GM19397 (cell line): ENCODE data around the gene LGR4.
A peak's percentile ranks its signal among the peaks of the same experiment; 100 is the strongest.
"Not testable (repeated sequence)": the region's sequence is repeated elsewhere in the genome, so short reads cannot be mapped to it uniquely, and the experiment has no call there.

Experiments used
- ATAC-seq: cut with Tn5 transposase; IDR thresholded peaks from one replicate; pipeline ENCODE4 v1.9.1; 2021; ENCODE audit warnings: mild to moderate bottlenecking, moderate library complexity; ENCODE audit not compliant: unreplicated experiment

LGR4 gene, protein sequence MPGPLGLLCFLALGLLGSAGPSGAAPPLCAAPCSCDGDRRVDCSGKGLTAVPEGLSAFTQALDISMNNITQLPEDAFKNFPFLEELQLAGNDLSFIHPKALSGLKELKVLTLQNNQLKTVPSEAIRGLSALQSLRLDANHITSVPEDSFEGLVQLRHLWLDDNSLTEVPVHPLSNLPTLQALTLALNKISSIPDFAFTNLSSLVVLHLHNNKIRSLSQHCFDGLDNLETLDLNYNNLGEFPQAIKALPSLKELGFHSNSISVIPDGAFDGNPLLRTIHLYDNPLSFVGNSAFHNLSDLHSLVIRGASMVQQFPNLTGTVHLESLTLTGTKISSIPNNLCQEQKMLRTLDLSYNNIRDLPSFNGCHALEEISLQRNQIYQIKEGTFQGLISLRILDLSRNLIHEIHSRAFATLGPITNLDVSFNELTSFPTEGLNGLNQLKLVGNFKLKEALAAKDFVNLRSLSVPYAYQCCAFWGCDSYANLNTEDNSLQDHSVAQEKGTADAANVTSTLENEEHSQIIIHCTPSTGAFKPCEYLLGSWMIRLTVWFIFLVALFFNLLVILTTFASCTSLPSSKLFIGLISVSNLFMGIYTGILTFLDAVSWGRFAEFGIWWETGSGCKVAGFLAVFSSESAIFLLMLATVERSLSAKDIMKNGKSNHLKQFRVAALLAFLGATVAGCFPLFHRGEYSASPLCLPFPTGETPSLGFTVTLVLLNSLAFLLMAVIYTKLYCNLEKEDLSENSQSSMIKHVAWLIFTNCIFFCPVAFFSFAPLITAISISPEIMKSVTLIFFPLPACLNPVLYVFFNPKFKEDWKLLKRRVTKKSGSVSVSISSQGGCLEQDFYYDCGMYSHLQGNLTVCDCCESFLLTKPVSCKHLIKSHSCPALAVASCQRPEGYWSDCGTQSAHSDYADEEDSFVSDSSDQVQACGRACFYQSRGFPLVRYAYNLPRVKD

DNA sequence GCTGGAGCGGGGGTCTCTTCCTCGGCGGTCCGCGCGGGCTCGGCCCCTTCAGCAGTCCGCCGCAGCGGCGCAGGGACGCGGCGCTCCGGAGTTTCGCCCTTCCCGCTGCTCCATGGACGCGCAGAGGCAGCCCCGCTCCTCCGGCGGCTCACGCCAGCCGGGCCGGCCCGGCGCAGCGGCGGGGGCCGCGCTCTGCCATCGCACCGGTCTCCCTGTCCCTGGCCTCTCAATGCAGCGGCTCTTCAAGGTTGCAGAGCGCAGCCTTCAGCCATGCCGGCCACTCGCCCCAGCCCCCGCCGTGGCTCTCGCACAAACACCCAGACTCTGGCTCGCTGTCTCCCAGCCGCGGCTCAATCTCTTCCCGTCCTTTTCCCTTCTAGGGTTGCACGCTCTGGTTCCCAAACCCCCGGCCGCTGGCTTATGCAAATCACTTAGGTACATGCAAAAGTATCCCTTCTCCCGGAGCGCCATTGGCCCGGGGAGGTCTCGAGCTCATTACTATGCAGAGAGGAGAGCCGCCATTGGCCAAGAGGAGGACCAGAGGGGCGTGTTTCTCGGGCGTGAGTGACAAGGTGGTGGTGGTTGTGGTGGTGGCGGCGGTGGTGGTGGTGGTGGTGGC is at the start of gene LGR4:
LGR4 (minus strand) TSS at position 393 of the 619 bp plus-strand sequence. CDS start 488 bp downstream, outside the sequence.
- peak; percentile 71 for ATAC-seq

GRCh38 chr11:27520226-27520625 is 47.6 kb upstream of the LGR4 start:
- ATAC-seq: no peak

DNA sequence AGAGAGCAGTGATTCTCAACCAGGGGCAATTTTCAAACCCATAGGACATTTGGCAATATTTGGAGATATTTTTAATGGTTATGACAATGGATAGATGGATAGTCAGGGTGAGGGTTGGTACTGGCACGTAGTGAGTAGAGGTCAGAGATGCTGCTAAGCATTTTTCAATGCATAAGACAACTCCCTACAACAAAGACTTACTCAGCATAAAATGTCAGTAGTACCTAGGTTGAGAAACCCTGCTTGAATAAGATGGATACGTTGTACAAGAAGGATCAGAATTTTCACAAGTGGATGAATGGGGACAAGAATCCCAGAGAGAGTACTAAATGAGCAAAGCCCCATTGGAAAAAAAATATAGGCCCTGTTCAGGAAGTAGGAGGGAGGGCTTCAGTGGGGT is 45.9 kb upstream of the LGR4 start:
- no peak for ATAC-seq

DNA sequence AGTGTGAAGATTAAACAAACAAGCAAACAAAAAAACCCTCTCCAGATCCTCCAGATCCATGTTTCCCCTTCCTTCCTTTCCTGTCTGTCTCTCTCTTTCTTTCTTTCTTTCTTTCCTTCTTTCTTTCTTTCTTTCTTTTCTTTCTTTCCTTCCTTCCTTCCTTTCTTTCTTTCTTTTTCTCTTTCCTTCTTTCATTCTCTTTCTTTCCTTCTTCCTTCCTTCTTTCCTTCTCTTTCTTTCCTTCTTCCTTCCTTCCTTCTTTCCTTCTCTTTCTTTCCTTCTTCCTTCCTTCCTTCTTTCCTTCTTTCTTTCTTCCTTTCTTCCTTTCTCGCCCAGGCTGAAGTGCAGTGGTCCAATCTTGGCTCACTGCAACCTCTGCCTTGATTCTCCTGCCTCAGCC is 44.9 kb upstream of the LGR4 start:
- not testable (repeated sequence) for ATAC-seq

DNA sequence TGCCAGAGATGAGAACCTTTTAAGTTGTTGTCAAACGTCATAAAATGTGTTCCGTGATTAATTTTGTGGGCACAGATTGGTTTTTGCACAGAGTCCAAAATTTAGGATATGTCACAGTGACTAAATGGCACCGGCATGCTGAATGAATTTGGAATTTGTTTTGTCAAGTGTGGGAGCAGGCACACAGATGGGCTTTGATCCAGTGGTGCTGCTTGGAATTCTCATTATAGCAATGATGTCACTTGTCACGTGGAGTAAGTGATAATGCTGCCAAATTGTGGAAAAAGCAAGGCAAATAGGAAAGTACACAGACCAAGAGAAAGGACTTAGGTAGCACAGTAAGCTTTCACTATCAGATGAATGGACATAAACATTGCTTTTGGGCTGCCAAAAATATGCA is 42.0 kb upstream of the LGR4 start:
- ATAC-seq: no peak

DNA sequence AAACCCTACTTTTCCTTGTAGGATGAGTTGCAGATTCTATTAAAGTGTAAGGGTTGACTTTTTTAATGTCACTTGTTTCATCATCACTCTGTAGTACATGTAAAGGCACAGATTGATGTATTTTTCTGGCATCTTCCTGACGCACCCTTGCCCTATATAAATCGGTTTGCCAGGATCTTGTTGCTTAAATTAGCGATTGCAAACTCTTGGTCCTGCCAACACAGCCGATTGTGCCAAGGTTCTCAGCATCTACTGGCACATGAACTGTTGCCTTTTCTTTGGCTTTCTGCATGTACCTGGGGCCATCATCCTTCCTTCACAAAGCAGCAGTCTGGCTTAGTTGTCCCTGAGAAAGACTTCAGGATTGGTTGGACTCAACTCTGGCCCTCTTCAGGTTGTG is 41.5 kb upstream of the LGR4 start:
- ATAC-seq: no peak

DNA sequence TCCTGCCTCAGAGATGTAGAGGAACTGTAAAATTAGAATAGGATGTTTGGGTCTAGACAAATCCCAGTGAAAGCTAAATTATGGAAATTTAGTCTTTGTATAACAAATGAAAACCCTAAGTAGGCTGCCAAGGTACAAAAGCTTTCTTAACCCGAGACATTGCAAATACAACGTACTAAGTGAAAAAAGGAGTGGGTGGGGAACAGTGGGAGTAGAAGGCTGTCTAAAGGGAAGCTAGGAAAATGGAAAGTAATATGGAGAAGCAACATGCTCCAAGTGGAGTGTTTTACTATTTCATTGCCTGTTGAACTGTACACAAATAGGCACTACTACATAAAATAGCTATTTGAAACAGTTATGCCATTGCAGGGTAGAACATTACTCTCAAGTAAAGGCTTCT is 40.8 kb upstream of the LGR4 start:
- no peak for ATAC-seq

DNA sequence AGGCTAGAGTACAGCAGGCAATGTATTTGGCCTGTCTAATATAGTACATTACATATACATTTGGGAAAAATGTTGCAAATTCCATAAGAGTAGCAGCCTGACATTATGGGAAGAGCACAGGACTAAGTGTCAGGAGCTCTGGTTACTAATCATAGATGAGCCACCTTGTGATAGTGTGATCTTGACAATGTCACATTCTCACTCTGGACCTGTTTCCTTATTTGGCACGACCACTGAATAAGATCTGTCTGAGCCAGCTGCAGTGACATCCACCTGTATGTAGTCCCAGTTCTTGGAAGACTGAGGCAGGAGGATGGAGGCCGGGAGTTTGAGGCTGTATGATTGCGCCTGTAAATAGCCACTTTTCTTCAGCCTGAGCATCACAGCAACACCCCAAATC is 39.6 kb upstream of the LGR4 start:
- no peak for ATAC-seq

DNA sequence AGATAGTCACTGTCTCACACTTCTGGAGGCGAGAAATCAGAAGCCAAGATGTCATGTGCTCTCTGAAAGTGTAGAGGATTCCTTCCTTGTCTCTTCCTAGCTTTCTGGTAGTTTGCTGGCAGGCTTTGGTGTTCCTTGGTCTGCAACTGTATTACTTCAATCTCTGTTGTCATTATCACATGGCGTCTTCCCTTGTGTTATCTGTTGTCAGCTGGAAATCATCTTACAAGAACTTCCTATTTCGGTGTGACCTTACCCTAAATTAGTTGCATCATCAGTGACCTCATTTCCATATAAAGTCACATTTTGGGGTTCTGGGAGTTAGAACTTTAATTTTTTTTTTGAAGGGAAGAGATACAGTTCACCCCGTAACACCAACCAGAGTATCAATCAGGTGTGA is 37.3 kb upstream of the LGR4 start:
- no peak for ATAC-seq

- no peak for ATAC-seq
Observed at GRCh38 chr11:27507557-27508322, 35.1 kb upstream of the LGR4 start.

GRCh38 chr11:27506200-27507182 is 33.9 kb upstream of the LGR4 start, which contains the start of gene LIN7C:
LIN7C (minus strand) TSS chr11:27506769; CDS start chr11:27506752, 17 bp downstream.
- peak; percentile 96 for ATAC-seq

GRCh38 chr11:27505781-27506180 is 33.2 kb upstream of the LGR4 start:
- ATAC-seq: no peak

DNA sequence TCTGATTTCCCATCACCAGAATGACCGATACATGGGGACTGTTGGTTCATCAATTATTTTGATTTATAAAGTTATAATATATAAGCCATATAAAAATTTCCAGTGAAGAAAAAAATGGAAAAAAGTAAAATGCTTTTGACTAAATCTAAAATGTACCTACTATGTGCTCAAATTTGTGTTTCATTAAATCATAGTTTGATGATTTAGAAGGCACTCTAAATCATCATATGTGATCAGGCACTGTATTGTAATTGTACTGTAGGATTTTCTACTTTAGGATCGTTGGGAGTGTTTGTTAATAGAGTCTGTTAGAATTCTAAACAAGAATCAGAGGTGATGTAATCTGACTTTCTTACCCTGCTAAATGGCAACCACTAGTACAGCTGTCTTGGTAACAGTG is 31.6 kb upstream of the LGR4 start:
- no peak for ATAC-seq

GRCh38 chr11:27501100-27501499 is 28.5 kb upstream of the LGR4 start:
- no peak for ATAC-seq

DNA sequence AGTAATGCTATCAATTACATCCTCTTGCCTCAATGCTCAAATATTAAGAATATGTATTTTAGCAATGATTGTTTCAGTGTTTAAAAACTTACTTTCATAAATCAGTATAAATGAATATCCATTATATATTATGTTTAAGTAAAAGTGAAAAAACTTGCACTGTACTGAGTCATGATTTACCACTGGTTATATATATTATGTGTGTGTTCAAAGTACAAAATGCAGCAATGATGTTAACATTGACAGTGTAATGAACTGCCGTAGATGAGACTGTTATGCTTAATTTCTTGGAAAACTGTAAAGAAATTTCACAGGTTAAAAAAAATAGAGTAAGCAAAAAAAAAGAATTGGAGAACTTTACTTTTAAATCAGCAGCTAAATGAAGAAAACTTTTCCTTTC is 25.3 kb upstream of the LGR4 start:
- no peak for ATAC-seq

GRCh38 chr11:27497284-27497866 is 24.8 kb upstream of the LGR4 start:
- ATAC-seq: no peak

DNA sequence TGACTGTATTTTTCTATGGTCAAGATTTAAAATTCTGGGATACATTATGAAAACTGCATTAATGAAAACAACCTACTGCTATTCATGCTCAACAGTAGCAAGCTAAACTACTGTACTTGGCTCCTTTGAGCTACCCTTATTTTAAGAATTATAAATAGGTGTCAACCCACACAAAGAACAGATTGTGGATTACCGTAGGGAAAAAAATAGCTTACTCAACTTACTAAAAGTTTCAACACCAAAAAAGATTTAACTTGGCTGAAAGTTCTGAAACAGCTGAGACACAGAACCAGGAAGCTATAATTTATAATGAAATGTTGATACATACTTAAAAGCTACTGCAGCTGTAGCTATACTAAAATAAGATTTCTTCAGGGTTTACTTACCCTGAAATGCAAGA is 23.9 kb upstream of the LGR4 start:
- ATAC-seq: no peak

DNA sequence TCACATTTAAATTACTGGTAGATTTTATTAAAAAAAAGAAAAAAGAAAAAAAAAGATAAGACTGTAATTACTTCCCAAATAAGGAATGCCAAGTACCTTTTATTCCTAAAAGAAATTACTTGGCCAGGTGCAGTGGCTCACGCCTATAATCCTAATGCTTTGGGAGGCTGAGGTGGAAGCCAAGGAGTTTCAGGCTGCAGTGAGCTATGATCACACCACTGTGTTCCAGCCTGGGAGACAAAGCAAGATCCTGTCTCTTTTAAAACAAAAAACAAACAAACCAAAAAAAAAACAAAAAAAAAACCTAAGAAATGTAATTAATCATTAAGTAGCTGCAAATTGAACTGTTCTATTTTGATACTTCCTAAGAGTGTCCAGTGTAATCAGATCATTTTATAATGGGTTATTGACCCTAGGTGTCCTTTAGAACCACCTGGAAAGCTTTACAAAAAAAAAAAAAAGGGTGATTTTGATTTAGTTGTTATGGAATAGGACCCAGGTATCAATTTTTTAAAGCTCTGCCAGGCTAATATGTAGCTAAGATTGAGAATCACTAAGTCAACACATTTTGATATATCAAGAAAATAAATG is 23.2 kb upstream of the LGR4 start:
- no peak for ATAC-seq

DNA sequence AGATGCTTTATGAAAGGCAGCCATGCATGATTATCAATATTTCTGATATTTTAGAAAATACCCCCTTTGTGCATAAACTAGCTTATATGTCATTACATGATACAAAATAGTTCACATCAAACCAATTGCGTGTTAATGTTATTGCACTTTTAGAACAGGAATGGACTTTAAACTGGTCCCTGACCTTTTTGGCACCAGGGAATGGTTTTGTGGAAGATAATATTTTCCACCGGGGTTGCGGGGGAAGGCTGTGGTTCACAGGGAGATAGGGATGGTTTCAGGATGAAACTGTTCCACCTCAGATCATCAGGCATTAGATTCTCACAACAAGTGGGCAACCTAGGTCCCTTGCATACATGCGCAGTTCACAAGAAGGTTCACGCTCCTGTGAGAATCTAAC is 16.5 kb upstream of the LGR4 start:
- ATAC-seq: no peak
